ENCODE measurements around the gene RELCH.
"Not testable (repeated sequence)": the region's sequence is repeated elsewhere in the genome, so short reads cannot be mapped to it uniquely, and the experiment has no call there.

Gene RELCH

GRCh38 chr18:62186774-62187542 lies at the start of gene RELCH, which contains the start of gene PIGN:
RELCH (plus strand) TSS chr18:62187255; CDS start chr18:62187506, 251 bp downstream.
PIGN (minus strand) TSS chr18:62187056; CDS start chr18:62161353, 25,703 bp downstream.
- DNase-seq = peak; percentile 85

GRCh38 chr18:62138461-62139235 lies 48.4 kb upstream of the RELCH start:
- no peak for DNase-seq

GRCh38 chr18:62140259-62140658 lies 46.8 kb upstream of the RELCH start:
- DNase-seq = no peak

GRCh38 chr18:62144338-62144737 lies 42.7 kb upstream of the RELCH start:
- no peak for DNase-seq

- no peak for DNase-seq
These were observed 35.8 kb upstream of the RELCH start for GRCh38 chr18:62151068-62151771.

GRCh38 chr18:62152844-62153243 lies 34.2 kb upstream of the RELCH start:
- DNase-seq = peak; percentile 1

GRCh38 chr18:62157843-62158242 lies 29.2 kb upstream of the RELCH start:
- no peak for DNase-seq

- no peak for DNase-seq
These were observed 22.7 kb upstream of the RELCH start for GRCh38 chr18:62164310-62164709.

- DNase-seq = no peak
These were observed 22.1 kb upstream of the RELCH start for GRCh38 chr18:62164855-62165487.

- DNase-seq = no peak
These were observed 21.5 kb upstream of the RELCH start for GRCh38 chr18:62165583-62165982.

GRCh38 chr18:62166524-62166923 lies 20.5 kb upstream of the RELCH start:
- DNase-seq = not testable (repeated sequence)

- no peak for DNase-seq
These were observed 16.2 kb upstream of the RELCH start for GRCh38 chr18:62170857-62171256.

GRCh38 chr18:62172298-62172697 lies 14.8 kb upstream of the RELCH start:
- no peak for DNase-seq

GRCh38 chr18:62175521-62175920 lies 11.5 kb upstream of the RELCH start:
- DNase-seq = no peak

GRCh38 chr18:62177271-62177670 lies 9.8 kb upstream of the RELCH start:
- no peak for DNase-seq

- DNase-seq = no peak
These were observed 7.8 kb upstream of the RELCH start for GRCh38 chr18:62179213-62179612.

- DNase-seq = no peak
These were observed 4.8 kb upstream of the RELCH start for GRCh38 chr18:62182220-62182619.

- no peak for DNase-seq
These were observed 3.4 kb upstream of the RELCH start for GRCh38 chr18:62183578-62184195.

GRCh38 chr18:62186499-62186773 lies 619 bp upstream of the RELCH start:
- DNase-seq = no peak

GRCh38 chr18:62187543-62188510 lies 772 bp downstream of the RELCH start:
- DNase-seq = peak; percentile 7

- no peak for DNase-seq
These were observed 2.2 kb downstream of the RELCH start for GRCh38 chr18:62189208-62189607.

- no peak for DNase-seq
These were observed 9.0 kb downstream of the RELCH start for GRCh38 chr18:62196079-62196478.

Measured in NCI-H226 (cell line).